Stimulated activated memory B cell treated with anti-CD40 and anti-IgM and Interleukin-4, amounts not matched to agents 10 μg/mL and 1 μg/mL and 100 μg/mL, for 72 hours (primary cell): ENCODE results near the gene ZBTB16.

Source experiments
- ATAC-seq: fragments of 150-1000 bp; cut with Tn5 transposase; 2 replicates; pipeline ENCODE4 v1.10.0; 2021
- H3K27ac Mint-ChIP-seq: one replicate; pipeline ENCODE4 v1.8.0; 2022; ENCODE audit warnings: mild to moderate bottlenecking, mixed read lengths
- H3K27me3 Mint-ChIP-seq: one replicate; pipeline ENCODE4 v1.8.0; 2022; ENCODE audit warnings: mixed read lengths
- H3K36me3 Mint-ChIP-seq: one replicate; pipeline ENCODE4 v1.8.0; 2022; ENCODE audit warnings: mixed read lengths
- H3K4me1 Mint-ChIP-seq: one replicate; pipeline ENCODE4 v1.8.0; 2022; ENCODE audit warnings: mixed read lengths
- H3K4me3 Mint-ChIP-seq: one replicate; pipeline ENCODE4 v1.8.0; 2022; ENCODE audit warnings: mild to moderate bottlenecking, moderate library complexity, mixed read lengths
- H3K9me3 Mint-ChIP-seq: one replicate; pipeline ENCODE4 v1.8.0; 2022; ENCODE audit warnings: mixed read lengths

ZBTB16 gene

GRCh38 chr11:114147375-114148012 is 88.0 kb downstream of the ZBTB16 start:
- peaks cover 10% of the 10 kb centered on the region for H3K27me3 Mint-ChIP-seq
- no peak for ATAC-seq
- peaks cover 17% of the 10 kb centered on the region for H3K4me1 Mint-ChIP-seq
- no peak overlapping the region for H3K27ac Mint-ChIP-seq
- H3K4me3 Mint-ChIP-seq = no peak overlapping the region
- no peaks in the 10 kb centered on the region for H3K36me3 Mint-ChIP-seq
- no peaks in the 10 kb centered on the region for H3K9me3 Mint-ChIP-seq

- Mint-ChIP-seq H3K27ac (no peak overlapping the region), H3K9me3 (no peaks in the 10 kb centered on the region), H3K4me3 (no peak overlapping the region), H3K27me3 (peaks cover 10% of the 10 kb centered on the region), H3K4me1 (peaks cover 20% of the 10 kb centered on the region), H3K36me3 (no peaks in the 10 kb centered on the region)
- no peak for ATAC-seq
Observed at GRCh38 chr11:114148013-114148382, 88.5 kb downstream of the ZBTB16 start.

DNA sequence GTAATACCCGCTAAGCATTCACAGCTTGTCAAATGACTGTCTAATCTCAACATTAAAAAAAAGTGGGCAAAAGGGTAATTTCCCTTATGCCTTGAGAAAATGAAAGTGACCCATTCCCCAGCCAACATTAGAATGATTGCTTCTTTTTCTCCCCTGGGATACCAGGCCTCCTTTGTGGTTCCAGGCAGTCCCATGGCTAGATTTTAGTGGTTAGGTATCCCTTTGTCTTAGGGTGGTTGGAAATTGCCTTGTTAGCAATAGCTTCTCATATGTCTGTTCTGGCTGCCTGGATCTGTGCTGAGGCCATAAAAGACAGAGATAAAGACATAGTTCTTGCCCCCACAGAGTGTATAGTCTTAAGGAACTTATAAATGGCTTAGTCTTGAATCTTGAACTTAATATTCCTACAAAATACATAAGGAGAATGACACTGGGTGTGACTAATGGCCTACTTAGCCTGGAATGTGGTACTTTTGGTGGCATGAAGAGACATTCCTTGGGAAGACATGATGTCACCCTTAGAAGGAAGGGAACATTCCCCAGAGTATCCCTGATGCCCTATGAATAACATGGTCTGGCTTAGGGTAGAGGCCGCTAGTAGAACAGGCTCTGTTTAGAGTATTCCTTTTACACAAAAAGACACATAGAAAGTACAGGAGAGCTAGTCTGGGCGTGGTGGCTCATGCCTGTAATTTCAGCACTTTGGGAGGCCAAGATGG is 90.3 kb downstream of the ZBTB16 start:
- no peaks in the 10 kb centered on the region for H3K27me3 Mint-ChIP-seq
- no peak overlapping the region for H3K4me3 Mint-ChIP-seq
- H3K4me1 Mint-ChIP-seq = peaks cover 14% of the 10 kb centered on the region
- ATAC-seq = no peak
- no peaks in the 10 kb centered on the region for H3K9me3 Mint-ChIP-seq
- H3K36me3 Mint-ChIP-seq = no peaks in the 10 kb centered on the region
- H3K27ac Mint-ChIP-seq = no peak overlapping the region

DNA sequence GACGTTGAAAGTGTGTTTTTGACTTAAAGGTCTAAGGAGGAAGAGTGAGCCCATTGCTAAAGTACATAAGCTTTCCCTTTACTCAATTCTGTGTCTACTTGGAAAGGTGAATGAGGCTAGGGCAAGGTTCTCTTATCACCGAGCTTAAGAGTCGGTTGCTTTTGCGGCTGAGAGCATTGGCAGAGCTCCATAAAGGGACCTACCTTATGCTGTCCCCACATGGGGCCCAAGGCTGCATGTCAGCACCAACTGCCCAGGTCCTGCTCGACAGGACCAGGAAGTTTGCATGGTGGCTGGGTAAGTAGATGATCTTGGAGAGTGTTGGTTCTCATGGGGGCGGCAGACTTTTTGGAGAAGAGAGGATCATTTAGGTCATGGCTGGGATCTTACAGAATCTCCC is 91.2 kb downstream of the ZBTB16 start:
- ATAC-seq = no peak
- Mint-ChIP-seq H3K27ac (no peak overlapping the region), H3K9me3 (no peaks in the 10 kb centered on the region), H3K4me1 (peaks cover 14% of the 10 kb centered on the region), H3K4me3 (no peak overlapping the region), H3K27me3 (no peaks in the 10 kb centered on the region), H3K36me3 (no peaks in the 10 kb centered on the region)

DNA sequence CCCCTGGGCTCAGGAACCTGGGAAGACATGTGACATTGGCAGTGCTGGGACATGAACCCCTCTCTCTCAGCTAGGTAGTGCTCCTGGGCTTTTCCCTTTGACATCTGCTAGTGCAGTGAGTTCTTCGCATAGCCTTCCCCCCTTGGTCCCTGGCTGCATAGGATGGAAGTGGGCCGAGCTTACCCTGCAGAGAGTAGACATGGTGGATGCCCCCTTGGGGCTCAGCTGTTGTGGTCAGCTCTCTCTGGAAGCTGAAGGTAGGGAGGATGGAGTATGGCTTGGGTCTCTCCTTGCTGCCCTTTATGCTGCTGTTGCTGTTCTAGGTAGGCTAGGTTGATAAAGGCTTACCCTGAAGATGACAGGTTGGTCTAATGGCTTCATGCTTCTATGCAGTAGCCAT is 92.1 kb downstream of the ZBTB16 start:
- no peaks in the 10 kb centered on the region for H3K27me3 Mint-ChIP-seq
- H3K4me3 Mint-ChIP-seq = no peak overlapping the region
- no peaks in the 10 kb centered on the region for H3K36me3 Mint-ChIP-seq
- no peak overlapping the region for H3K27ac Mint-ChIP-seq
- H3K9me3 Mint-ChIP-seq = no peaks in the 10 kb centered on the region
- ATAC-seq = no peak
- H3K4me1 Mint-ChIP-seq = peaks cover 19% of the 10 kb centered on the region

DNA sequence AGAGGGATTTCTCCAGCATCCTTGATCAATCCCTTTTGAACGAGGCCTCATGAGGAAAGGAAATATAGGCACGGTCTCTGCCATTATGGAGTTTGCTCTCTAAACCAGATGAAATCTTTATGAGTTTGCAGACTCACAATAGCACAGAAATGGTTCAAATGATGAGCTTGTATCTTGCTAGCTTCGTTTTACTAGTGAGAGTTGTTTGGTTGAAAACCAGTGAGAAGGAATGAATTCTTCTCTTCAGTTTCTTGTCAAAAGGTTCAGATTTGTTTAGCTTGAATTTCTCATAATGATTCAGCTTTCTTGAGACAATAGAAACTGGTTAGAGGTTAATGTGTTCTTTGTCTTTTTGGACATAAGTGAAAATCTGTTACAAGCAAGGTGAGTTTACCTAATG is 92.7 kb downstream of the ZBTB16 start:
- H3K27ac Mint-ChIP-seq = no peak overlapping the region
- no peaks in the 10 kb centered on the region for H3K36me3 Mint-ChIP-seq
- peaks cover 20% of the 10 kb centered on the region for H3K4me1 Mint-ChIP-seq
- ATAC-seq = no peak
- H3K4me3 Mint-ChIP-seq = no peak overlapping the region
- no peaks in the 10 kb centered on the region for H3K9me3 Mint-ChIP-seq
- H3K27me3 Mint-ChIP-seq = no peaks in the 10 kb centered on the region

GRCh38 chr11:114152785-114153184 is 93.3 kb downstream of the ZBTB16 start:
- Mint-ChIP-seq H3K4me3 (no peak overlapping the region), H3K27me3 (no peaks in the 10 kb centered on the region), H3K9me3 (no peaks in the 10 kb centered on the region), H3K4me1 (peaks cover 25% of the 10 kb centered on the region), H3K36me3 (no peaks in the 10 kb centered on the region), H3K27ac (no peak overlapping the region)
- no peak for ATAC-seq

DNA sequence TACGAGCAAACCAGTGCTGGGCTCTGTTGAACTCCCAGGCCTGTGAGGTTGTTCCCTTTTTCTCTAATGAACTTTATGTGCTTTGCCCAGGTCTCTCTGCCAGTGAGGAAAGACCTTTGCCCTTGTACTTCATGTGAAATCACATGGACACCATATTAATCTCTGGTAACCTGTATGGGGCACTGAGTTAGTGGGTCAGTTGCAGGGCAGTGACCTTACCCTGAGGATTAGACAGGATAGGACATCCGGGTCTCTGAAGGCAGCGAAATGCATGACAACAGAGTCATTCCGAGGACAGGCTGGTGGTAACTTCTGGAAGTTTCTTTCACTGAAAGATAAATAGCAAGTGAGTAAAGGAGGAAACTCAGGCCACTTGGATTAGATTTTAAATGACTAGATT is 93.7 kb downstream of the ZBTB16 start:
- ATAC-seq = no peak
- no peak overlapping the region for H3K4me3 Mint-ChIP-seq
- H3K36me3 Mint-ChIP-seq = no peaks in the 10 kb centered on the region
- H3K27ac Mint-ChIP-seq = no peak overlapping the region
- H3K4me1 Mint-ChIP-seq = peaks cover 30% of the 10 kb centered on the region
- H3K27me3 Mint-ChIP-seq = no peaks in the 10 kb centered on the region
- no peaks in the 10 kb centered on the region for H3K9me3 Mint-ChIP-seq

- H3K9me3 Mint-ChIP-seq = no peaks in the 10 kb centered on the region
- no peaks in the 10 kb centered on the region for H3K27me3 Mint-ChIP-seq
- no peaks in the 10 kb centered on the region for H3K36me3 Mint-ChIP-seq
- H3K27ac Mint-ChIP-seq = peak overlapping the region; percentile 28
- H3K4me1 Mint-ChIP-seq = peaks cover 38% of the 10 kb centered on the region
- ATAC-seq = no peak
- H3K4me3 Mint-ChIP-seq = no peak overlapping the region
Observed at GRCh38 chr11:114154271-114155047, 94.9 kb downstream of the ZBTB16 start.

GRCh38 chr11:114155116-114155515 is 95.6 kb downstream of the ZBTB16 start:
- H3K4me1 Mint-ChIP-seq = peaks cover 38% of the 10 kb centered on the region
- ATAC-seq = no peak
- no peaks in the 10 kb centered on the region for H3K27me3 Mint-ChIP-seq
- no peak overlapping the region for H3K4me3 Mint-ChIP-seq
- H3K36me3 Mint-ChIP-seq = no peaks in the 10 kb centered on the region
- H3K27ac Mint-ChIP-seq = peak overlapping the region; percentile 28
- H3K9me3 Mint-ChIP-seq = no peaks in the 10 kb centered on the region

DNA sequence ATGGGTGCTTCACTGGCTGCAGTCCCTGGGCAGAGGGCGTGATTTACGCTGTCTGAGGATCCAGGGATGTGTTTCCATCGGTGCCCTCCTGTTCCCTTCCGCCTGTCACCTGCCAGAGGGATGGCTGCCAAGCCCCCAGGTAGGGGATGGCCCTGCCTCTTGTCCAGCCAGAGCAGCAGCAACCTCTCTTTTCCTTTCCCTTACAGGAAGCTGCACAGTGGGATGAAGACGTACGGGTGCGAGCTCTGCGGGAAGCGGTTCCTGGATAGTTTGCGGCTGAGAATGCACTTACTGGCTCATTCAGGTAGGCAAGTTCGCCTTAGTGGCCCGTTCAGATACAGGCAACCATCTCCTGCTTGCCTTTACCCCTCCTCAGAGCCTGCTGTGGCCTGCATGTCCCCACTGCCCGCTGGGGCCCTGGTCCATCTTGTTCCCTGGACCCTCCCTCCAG is 96.6 kb downstream of the ZBTB16 start:
- ATAC-seq = no peak
- no peaks in the 10 kb centered on the region for H3K36me3 Mint-ChIP-seq
- H3K27ac Mint-ChIP-seq = no peak overlapping the region
- peaks cover 45% of the 10 kb centered on the region for H3K4me1 Mint-ChIP-seq
- no peak overlapping the region for H3K4me3 Mint-ChIP-seq
- no peaks in the 10 kb centered on the region for H3K27me3 Mint-ChIP-seq
- H3K9me3 Mint-ChIP-seq = no peaks in the 10 kb centered on the region

GRCh38 chr11:114156782-114157181 is 97.3 kb downstream of the ZBTB16 start:
- H3K27me3 Mint-ChIP-seq = no peaks in the 10 kb centered on the region
- H3K4me3 Mint-ChIP-seq = no peak overlapping the region
- H3K27ac Mint-ChIP-seq = peak overlapping the region; percentile 57
- H3K36me3 Mint-ChIP-seq = no peaks in the 10 kb centered on the region
- peaks cover 52% of the 10 kb centered on the region for H3K4me1 Mint-ChIP-seq
- no peaks in the 10 kb centered on the region for H3K9me3 Mint-ChIP-seq
- ATAC-seq = no peak

- no peak overlapping the region for H3K4me3 Mint-ChIP-seq
Observed at GRCh38 chr11:114157476-114158050, 98.1 kb downstream of the ZBTB16 start.

GRCh38 chr11:114158421-114158820 is 98.9 kb downstream of the ZBTB16 start:
- no peaks in the 10 kb centered on the region for H3K36me3 Mint-ChIP-seq
- H3K9me3 Mint-ChIP-seq = no peaks in the 10 kb centered on the region
- ATAC-seq = no peak
- H3K27me3 Mint-ChIP-seq = no peaks in the 10 kb centered on the region
- H3K27ac Mint-ChIP-seq = peak overlapping the region; percentile 57
- H3K4me1 Mint-ChIP-seq = peaks cover 47% of the 10 kb centered on the region
- no peak overlapping the region for H3K4me3 Mint-ChIP-seq

More at GRCh38 chr11:114157476-114158050, 98.1 kb downstream of the ZBTB16 start:
- ATAC-seq = no peak
- no peaks in the 10 kb centered on the region for H3K9me3 Mint-ChIP-seq
- H3K27ac Mint-ChIP-seq = peak overlapping the region; percentile 57
- peaks cover 49% of the 10 kb centered on the region for H3K4me1 Mint-ChIP-seq
- H3K27me3 Mint-ChIP-seq = no peaks in the 10 kb centered on the region
- H3K36me3 Mint-ChIP-seq = no peaks in the 10 kb centered on the region

GRCh38 chr11:114158886-114159285 is 99.4 kb downstream of the ZBTB16 start:
- peaks cover 47% of the 10 kb centered on the region for H3K4me1 Mint-ChIP-seq
- H3K4me3 Mint-ChIP-seq = no peak overlapping the region
- no peaks in the 10 kb centered on the region for H3K27me3 Mint-ChIP-seq

More at GRCh38 chr11:114158886-114159285, 99.4 kb downstream of the ZBTB16 start:
- no peaks in the 10 kb centered on the region for H3K36me3 Mint-ChIP-seq
- no peaks in the 10 kb centered on the region for H3K9me3 Mint-ChIP-seq
- ATAC-seq = no peak
- peak overlapping the region; percentile 72 for H3K27ac Mint-ChIP-seq
